ENCODE data around the gene WRAP73. TPM values are rescaled to one million over a fixed set of nuclear protein-coding genes. Genes with fewer than 3 reads are reported as not detected.
A peak's percentile ranks its signal among the peaks of the same experiment; 100 is the strongest.

The WRAP73 gene
- total RNA-seq, 1 donor: 28.0 TPM

DNA sequence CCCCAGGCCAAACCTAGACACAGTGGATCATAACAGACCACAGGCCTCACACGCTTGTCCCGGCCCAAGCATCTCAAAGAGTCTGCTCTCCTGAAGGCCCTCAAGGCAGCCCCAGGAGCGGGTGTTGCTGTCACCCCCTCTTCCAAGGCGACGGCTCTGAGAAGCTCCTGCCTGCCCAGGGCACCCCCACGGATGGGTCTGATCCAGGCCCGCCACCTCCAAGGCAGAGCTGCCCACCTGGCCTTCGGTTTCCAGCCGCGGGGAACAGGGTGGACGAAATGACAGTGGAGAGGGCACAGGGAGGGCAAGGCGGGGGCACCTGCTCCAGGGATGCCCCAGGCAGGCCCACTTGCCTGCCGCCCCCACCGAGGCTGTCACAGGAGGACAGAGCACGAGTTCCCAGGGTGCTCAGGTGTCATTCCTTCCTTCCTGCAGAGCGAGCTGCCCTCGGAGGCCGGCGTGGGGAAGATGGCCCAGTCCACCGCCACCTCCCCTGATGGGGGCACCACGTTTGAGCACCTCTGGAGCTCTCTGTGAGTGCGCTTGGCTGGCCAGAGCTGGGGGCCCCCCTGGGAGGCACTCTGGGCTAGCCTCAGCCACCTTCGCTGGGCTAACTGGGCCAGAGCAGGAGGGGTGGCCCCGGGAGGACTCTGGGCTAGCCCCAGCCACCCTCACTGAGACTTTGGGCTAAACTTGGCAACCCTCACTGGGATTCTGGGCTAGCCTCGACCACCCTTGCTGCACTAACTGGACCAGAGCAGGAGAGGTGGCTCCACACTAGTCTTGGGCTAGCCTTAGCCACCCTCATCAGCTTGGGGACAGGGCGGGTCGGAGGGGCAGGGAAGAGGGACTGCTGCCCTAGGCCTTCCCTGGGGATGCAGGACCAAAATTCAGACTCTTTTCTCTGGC lies 32.2 kb upstream of the WRAP73 start:
- no peak for DNase-seq (ENCODE audit: low read depth in 2 of 3, low spot score in 2 of 3)

DNA sequence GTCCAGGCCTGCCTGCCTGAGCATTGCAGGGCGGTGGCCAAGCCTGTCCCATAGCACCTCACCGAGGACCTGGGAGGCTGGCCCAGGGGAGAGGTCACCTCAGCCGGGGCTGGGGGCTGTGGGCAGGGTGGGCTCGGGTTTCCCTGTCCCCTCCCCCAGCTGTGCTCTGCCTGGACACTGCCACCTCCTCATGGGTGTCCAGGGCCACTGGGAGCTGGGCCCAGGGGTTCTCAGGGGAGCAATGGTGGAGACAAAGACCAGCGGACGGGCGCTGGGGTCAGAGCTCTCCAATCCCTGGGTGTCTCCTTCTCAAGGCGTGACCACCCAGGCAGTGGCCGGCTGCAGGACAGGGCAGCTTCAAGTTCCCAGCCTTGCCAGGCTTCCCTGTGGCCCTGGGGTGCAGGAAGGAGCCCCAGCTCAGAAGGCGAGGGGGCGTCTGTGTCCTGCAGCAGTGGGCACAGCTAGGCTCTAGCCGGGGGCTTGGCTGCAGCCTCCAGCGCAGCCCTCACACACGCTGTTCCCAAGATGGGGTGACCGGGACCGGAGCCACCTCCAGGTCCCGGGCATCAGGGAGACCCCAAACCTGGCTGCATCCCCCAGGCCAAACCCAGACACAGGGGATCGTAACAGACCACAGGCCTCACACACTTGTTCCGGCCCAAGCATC lies 31.5 kb upstream of the WRAP73 start:
- no peak for DNase-seq (ENCODE audit: low read depth in 2 of 3, low spot score in 2 of 3)

DNA sequence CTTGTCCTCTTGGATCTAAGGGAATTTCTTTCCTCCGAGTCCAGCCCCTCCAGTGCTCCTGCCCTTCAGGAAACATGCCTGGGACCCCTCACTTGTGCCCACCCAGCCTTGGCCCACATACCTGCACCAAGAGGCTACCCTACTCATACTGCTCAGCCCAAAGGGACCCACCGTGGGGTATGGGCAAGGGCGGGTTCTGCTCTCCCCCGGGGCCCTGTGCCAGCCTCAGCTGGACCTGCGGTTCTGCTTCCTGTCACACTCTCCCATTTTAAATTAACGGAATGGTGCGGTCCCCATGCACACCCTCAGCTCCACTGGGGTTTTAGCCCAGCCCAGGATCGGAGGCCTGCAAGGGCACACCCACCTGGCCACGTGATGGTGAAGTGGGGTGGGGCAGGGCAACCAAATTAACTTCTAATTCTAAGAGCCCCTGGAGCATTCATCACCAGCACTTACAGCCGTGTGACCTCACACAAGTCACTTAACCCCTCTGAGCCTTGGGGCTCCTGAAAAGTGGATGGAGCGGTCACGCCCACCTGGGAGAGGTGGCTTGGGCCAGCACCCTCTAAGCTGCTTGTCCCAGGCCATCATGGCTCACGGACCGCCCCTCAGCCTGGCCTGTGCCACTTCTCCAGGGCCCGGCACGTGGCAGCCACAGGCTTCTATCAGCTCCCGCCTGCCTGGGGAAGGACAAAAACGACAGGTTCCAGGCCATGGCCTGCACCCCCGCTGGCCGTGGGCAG lies 30.8 kb upstream of the WRAP73 start:
- no peak for DNase-seq (ENCODE audit: low read depth in 2 of 3, low spot score in 2 of 3)

DNA sequence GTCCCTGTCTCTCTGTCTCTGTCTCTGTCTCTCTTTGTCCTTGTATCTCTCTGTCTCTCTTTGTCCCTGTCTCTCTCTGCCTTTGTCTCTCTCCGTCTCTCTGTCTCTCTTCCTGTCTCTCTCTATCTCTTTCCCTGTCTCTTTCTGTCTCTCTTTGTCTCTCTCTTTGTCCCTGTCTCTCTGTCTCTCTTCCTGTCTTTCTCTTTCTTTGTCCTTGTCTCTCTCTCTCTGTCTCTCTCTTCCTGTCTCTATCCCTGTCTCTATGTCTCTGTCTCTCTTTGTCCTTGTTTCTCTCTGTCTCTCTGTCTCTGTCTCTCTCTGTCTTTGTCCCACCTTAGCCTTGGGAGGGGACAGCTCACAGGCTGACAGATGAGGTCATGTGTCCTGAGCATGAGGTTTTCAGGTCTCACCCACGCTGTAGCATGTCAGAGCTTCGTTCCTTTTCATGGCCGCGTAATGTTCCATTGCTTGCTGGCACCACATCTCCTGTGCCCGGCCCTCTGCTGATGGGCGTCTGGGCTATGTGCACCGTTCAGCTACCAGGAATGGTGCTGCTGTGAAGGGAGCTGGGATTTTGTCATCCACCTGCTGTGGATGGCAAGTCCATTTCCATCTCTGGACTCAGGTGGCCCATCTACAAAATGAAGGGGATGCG lies 30.0 kb upstream of the WRAP73 start:
- no peak for DNase-seq (ENCODE audit: low read depth in 2 of 3, low spot score in 2 of 3)

DNA sequence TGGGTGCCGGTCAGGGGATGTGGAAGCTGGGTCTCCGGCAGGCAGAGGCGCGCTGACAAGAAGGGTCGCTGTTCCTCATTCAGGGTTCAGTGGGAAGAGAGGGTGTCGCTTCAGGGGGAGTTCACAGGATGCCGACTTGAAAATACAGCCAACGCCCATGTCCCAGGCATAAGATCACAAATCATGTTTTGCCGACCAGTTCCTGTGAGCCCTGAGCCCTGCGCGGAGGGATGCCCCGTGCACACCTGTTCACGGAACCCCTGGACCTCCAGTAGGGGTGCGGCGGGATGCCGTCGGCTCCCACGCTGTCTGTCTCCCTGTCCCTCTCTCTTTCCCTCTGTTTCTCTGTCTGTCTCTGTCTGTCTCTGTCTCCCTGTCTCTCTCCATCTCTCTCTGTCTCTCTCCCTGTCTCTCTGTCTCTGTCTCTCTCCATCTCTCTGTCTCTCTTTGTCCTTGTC lies 29.2 kb upstream of the WRAP73 start:
- no peak for DNase-seq (ENCODE audit: low read depth in 2 of 3, low spot score in 2 of 3)

DNA sequence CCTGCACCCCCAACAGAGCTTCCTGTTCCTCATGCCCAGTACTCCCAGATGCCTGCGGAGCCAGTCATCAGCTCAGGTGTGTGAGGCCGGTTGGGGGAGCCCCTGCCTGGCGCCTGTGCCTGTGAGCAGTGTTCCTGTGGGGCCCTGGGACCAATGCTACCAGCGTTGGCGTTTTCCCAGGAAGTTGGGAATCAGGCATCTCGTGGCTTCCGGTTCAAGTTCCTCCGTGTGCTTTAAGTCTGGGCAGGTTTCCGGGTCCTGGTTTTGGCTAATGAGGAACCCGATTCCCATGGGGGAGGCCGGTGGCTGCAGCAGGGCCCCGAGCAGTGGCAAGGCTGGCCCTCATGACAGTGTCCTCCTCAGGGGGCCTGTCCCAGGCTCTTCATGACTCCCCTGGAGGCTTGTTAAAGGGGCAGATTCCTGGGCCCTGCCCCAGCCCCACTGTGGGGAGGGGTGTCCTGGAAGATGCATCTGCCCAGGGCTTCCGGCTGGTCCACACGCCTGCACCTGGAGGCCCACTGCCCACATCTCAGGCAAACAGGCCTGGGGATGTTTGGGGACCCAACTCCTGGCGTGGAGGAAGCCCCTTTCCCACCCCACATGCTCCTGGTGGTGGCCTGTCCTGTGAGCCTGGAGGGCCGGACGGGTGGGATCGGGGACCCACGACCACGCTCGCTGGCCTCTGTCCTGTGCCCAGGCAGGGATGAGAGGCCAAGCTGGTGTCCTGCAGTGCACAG lies 28.6 kb upstream of the WRAP73 start:
- DNase-seq (ENCODE audit: low read depth in 2 of 3, low spot score in 2 of 3): no peak

DNA sequence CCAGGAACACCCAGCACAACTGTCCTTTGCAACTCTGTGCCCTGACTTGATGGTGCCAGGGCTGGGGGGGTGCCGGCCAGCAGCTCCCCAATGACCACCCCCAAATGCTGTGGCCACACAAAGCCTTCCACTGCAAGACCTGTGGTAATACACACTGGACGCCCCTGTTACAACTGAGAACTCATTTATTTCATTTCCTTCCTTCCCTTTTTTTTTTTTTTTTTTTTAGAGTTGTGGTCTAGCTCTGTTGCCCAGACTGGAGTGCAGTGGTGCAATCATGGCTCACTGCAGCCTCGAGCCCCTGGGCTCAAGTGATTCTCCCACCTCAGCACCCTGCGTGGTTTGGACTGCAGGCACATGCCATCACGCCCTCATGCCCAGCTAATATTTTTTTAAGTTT lies 27.6 kb upstream of the WRAP73 start:
- peak in 2 of 3 donors; percentile 27 to 57 for DNase-seq (ENCODE audit: low read depth in 2 of 3, low spot score in 2 of 3)

DNA sequence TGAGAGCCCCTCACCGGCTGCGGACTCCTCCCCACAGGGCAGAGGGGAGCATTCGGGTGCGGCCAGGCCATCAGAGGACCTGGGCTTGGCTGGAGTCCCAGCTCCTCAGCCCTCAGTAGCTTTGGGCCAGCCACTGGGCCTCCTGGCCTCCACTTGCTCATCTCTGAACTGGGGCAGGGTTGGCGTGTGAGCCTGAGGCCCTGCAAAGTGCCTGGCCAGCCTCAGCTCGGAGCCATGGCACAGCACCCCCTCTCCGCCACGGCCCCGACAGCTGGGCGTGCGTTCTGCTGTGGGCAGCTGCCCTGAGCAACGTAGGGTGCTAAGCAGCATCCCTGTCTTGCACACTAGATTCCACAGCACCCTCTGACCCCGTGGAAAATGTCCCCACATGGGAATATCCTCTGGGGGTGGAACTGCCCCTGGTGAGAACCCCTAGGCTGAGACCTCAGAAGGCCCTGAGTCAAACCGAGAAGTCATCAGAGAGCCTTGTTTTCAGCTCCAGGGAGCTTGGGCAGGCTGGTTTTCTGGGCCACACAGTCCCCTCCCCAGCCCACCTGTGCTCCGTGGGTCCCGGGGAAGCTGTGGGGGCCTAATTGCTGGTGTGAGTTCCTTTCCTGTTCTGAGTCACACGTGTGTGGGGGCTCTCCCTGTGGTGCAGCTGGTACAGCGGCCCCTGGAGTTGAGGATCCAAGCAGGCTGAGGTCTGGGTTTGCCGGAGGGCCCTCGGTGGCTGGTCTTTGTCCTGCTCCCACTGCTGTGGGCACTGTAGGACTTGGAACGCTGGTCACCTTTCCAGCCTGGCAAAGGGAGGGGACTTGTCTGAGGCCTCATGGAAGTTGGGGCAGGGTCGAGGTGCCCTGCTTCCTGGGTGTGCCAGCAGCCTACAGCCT lies 26.9 kb upstream of the WRAP73 start:
- peak in 2 of 3 donors; percentile 26 to 62 for DNase-seq (ENCODE audit: low read depth in 2 of 3, low spot score in 2 of 3)

DNA sequence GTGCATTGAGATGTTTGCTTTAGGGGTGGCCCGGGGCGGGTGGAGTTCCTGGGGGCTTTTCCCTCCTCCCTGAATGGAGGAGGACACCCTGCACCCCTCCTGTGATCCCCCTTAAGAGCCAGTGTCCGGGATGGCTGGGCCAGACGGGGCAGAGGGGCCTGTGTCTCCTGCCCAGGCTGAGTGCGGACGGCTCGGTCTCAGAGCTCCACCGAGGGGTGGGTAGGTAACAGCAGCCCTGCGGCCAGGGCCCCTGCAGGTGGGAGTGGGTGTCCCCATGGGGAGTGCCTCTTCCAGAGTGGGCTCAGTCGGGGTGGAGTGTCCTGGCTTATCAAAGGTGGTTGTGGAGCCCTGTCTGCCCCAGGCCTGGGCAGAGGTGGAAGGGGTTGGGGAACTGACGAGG lies 25.5 kb upstream of the WRAP73 start:
- no peak for DNase-seq (ENCODE audit: low read depth in 2 of 3, low spot score in 2 of 3)

DNA sequence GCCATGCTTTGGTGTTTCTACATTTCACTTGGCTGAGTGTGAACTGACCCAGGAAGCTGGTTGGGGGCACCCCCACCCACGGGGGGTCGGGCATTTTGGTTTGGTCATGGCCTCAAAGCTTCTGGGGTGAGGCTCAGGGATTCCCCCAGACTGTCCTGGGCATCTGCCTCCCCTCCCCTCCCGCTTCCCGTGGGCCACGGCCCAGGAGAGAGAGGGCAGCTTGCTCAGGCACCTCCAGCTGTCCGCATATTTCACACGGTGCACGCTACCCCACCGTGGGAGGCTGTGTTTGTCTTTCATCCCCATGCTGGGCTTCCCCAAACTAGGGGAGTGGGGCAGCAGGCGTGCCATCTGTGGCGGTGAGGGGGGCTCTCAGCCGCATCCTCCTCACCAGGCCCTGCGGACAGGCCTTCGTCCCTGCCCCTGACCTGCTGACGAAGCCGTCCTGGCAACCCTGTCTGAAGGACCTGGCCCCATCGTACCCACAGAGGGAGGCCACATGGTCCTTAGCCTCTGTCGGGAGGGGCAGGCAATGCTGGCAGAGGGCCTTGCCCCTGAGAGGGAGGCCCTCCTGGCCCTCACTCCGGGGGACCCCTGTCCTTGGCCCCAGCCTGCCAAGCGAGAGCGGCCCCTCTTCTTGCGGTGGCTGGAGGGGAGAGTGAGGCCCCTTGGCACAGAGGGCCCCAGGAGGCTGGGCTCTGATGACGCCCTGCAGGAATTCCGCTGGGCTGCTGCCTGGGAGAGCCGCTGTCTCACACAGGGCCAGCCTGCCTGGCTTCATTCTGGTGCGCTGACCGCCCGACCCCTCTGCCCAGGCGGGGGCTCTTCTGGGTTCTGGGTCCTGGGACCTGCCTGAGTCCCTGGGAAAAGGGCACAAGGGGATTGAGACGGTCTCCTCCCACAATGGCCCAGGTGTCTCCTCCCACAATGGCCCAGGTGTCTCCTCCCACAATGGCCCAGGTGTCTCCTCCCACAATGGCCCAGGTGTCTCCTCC lies 24.5 kb upstream of the WRAP73 start:
- no peak for DNase-seq (ENCODE audit: low read depth in 2 of 3, low spot score in 2 of 3)

DNA sequence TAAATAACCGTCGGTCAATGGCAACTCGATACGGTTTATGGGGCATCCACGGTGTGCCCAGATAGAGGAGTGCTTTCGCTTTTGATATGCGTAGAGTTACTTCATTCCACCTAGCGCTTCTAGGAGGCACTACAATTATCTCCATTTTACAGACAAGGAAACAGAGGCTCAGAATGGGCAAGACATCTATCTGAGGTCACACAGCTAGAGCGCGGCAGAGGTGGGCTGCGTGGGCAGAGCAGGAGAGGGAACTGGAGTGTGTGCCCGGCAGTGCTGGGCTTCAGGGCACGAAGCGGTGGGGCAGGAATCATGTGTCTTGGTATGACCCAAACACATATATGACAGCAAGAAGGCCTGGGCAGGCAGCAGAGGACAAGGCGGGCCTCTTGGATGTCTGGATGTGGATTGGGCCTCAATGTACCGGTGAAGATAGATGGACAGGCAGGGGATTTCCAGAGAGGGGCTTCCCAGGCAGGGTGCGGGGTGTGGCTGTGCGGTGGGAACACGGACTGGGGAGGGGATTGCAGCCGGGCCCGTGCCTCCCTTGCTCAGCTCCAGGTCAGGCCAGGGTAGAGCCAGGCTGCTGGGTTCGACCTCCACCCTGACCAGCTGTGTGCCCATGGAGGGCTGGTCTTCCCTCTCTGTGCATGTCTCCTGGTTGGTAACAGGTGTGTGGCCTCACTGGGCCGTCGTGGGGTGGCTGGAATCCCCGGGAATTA lies 23.6 kb upstream of the WRAP73 start:
- no peak for DNase-seq (ENCODE audit: low read depth in 2 of 3, low spot score in 2 of 3)

DNA sequence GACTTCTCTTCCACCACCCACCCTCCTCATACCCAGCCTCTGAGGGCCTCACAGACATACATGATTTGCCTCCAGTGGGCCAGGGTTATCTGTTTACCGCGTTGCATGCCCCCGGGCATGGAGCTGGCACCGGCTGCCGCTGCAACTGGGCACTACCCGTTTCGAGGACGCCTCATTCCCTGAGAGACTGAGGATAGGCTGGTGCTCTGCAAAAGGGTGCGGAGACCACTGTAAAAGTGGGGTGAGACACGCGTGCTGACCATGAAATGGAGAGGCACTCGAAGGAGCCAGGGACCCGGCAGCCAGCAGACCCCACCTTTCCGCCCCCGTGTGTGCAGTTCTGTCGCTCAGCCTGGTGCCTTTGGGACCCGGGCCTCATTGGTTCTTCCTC lies 23.1 kb upstream of the WRAP73 start:
- no peak for DNase-seq (ENCODE audit: low read depth in 2 of 3, low spot score in 2 of 3)

DNA sequence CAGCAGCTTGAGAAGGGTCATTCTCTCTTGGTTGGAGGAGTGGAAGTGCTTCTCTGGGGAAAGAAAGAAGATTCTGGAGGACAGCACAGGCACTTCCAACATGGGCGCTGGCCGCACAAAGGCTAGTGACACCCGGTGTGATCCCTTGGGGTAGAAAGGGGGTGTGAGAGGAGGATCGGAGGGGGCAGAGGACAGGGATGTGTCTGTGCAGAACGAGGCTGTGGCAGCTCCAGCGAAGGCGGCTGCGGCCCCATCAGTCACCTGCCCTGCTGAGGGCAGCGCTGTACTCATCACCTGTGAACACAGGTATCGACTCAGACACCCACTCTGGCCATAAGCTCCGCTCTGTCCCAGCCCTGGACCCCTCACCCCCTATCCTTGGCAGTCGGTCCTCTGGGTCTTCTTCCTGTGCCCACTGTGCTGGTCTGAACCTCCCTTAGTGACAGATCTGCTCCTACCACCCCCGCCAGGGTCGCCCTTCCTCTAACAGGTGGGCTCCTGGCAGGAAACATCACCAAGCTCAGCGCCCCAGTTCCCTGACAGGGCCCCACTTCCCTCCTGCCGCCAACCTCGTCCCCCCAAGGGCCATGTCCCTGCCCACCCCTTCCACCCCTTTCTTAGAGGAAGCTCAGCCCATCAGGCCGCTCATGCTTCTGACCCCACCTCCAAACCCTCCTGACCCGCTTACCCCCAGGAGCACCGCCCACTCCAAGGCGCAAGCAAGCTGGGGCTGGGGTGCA lies 22.5 kb upstream of the WRAP73 start:
- no peak for DNase-seq (ENCODE audit: low read depth in 2 of 3, low spot score in 2 of 3)

DNA sequence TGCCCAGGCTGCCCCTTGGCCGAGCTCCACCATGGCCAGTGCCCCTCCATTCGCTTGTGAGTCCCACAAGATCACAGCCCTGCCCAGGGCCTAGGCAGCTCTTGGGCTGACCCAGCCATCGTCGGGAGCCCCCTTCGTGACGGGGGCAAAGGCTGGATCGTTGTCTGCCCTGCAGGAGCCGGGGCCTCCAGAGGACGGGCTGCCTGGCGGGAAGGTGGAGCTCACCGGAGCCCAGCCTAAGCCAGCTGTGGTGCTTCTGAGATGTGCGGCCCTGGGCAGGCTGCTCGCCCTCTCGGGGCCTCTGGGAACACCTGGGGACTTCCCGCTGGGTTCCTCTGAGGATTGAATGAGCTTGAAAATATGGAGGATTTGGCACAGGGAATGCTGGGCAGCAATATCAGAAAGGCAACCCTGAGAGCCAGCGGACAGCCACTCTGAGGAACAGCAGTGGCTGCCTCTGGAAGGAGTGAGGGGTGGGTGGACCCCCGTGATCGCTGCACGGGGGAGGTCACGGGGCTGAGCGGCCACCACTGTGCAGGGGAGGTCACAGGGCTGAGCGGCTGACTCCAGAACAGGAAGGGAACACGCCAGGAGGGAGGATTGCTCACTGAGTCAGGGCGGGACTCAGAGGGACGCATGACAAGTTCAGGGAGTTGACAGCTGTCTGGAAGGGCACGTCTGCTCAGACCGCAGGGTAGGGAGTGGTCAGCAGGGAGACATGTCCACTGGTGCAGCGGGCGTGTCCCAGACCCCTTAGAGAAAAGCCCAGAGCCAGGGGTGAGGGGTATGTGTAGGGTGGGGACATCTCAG lies 21.7 kb upstream of the WRAP73 start:
- no peak for DNase-seq (ENCODE audit: low read depth in 2 of 3, low spot score in 2 of 3)

DNA sequence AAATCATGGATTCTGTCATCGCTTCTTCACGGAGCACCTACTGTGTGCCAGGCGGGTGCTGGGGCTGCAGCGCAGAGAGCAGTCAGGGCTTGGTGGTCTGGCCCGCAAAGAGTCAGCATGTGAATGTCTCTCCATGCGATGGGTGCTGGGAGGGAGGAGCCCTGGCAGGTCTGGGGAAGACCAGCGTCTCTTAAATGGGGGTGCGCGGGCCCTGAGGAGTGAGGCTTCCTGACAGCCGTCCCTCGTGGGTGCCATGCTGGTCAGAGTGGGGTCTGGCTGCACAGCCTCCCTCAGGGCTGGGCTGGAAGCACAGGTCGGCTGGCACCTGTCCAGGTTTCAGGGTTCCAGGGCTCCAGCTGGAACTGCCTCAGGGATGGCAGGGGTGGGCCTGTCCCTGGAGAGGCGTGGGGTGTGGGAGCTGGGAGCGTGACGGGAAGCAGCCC lies 20.9 kb upstream of the WRAP73 start:
- DNase-seq (ENCODE audit: low read depth in 2 of 3, low spot score in 2 of 3): no peak

DNA sequence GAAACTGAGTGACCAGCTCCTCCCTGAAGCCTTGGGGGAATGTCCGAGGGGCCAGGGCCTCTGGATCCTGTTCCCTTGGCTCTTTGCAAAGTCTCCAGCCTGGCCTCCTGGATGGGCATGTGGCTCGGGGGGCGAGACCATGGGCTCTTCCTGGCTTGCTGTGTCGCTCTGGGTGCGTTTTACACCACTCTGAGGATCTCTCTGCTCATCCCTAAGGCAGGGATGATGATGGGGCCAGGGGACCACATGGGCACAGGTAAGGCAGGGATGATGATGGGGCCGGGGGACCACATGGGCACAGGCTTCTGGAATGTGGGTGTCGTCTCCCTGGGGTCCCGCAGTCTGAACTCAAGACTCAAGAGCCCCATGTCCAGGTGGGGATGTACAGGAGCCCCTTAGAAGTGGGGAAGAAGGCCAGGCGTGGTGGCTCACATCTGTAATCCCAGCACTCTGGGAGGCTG lies 20.1 kb upstream of the WRAP73 start:
- DNase-seq (ENCODE audit: low read depth in 2 of 3, low spot score in 2 of 3): no peak

Data from hematopoietic multipotent progenitor cell (in vitro differentiated cells).